GM19025 (cell line): ENCODE measurements around the gene OR4D1.

Experiments used
- ATAC-seq: cut with Tn5 transposase; IDR thresholded peaks from one replicate; pipeline ENCODE4 v1.9.1; 2021; ENCODE audit warnings: mild to moderate bottlenecking, low read depth, moderate library complexity; ENCODE audit not compliant: unreplicated experiment

The OR4D1 gene

GRCh38 chr17:58191241-58191896, 43.2 kb downstream of the OR4D1 start:
- ATAC-seq: no peak

DNA sequence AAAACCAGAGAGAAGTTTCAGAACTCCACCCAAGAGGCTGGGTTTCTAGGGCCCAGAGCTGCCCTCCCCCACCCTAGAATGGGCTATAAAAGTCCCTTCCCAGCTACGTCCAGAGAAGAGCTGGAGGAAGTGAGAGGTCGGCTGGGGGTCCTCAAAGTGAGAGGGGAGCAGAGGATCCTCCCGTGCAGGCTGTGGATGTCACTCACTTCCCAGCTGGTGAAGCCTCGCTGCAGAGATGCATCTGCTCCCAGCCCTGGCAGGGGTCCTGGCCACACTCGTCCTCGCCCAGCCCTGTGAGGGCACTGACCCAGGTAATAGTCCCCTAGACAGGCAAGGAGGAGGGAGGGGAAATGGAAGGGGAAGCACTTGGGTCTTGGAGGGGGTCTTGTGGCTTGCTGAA, 44.4 kb downstream of the OR4D1 start, which contains the start of gene EPX:
Gene EPX (plus strand): TSS at position 115 of the 400 bp plus-strand sequence. CDS start 121 bp downstream, at position 236.
- ATAC-seq: no peak

DNA sequence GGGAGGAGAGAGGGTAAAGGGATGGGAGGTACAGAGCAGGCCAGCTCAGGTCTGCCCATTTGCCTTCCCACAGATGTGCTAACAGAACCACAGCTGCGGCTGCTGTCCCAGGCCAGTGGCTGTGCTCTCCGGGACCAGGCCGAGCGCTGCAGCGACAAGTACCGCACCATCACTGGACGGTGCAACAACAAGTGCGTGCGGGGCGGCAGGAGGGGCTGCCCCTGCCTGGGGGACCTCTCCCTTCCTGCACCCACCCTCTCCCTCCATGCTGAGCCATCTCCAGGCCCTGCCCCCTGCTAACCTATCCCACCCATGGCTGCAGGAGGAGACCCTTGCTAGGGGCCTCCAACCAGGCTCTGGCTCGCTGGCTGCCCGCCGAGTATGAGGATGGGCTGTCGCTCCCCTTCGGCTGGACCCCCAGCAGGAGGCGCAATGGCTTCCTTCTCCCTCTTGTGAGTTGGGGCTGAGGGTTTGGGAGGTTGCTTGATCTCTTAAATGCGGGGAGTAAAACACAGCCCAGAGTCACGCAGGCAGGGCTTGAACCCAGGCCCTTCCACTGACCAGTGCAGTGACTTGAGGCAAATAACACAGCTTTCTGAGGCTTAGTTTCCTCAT, 45.6 kb downstream of the OR4D1 start:
- no peak for ATAC-seq

DNA sequence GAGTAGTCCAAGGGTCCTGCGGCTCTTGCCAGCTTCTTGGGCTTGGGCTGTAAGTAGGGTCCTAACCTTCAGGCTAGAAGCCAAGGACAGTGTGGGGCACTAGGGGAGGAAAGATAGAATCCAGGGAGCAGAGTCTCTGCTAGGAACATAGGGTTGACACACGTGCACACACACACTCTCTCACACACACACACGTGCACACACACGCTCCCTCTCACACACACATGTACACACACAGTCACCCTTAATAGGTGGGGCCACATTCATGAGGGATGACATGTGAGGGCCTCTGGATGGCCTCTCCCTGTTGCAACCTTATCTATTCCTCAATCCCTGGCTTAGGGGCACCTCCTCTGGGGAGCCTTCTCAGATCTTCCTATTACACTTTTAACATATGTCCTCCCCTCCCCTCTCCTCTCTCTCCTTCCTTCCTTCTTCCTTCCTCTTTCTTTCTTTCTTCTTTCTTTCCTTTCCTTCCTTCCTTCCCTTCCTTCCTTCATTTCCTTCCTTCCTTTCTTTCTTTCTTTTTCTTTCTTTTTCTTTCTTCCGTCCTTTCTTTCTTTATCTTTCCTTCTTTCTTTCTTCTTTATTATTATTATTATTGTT, 47.4 kb downstream of the OR4D1 start:
- no peak for ATAC-seq

DNA sequence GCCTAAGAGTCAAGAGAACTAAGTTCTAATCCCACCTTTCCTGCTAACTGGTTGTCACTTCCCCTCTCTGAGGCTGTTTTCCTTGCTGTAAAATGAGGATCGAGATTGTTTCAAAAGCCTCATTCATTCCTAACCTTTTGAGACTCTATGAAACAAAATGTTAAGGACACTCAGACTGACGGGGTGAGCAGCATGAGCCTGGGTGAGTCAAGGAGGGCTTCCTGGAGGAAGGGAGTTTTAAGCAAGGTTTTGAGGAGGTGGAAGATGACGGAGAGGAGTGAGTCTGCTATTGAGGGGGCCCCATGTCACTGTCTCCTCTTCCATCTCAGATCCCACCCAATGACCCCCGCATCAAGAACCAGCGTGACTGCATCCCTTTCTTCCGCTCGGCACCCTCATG, 48.4 kb downstream of the OR4D1 start:
- no peak for ATAC-seq

DNA sequence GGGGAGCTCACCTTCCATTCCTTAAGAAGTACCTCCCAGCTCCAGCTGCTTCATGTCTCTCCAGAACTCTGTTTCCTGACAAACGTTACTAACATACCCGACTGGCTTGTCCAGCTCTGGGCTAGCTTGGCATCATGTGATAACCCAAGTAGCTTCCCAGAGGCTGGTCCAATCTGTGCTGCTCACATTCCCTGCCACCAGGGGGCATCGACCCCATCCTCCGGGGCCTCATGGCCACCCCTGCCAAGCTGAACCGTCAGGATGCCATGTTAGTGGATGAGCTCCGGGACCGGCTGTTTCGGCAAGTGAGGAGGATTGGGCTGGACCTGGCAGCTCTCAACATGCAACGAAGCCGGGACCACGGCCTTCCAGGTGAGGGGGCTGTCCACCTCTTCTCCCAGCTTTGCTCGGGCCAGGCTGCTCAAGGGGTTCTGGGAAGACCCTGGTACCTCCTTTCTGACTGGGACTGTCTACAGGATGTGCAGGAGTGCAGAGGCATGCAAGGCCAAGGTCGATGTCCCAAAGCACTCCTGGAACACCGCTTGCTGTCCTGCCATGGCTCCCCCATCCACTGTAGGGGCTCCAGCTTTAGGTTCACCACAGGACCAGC, 51.9 kb downstream of the OR4D1 start:
- ATAC-seq: no peak

DNA sequence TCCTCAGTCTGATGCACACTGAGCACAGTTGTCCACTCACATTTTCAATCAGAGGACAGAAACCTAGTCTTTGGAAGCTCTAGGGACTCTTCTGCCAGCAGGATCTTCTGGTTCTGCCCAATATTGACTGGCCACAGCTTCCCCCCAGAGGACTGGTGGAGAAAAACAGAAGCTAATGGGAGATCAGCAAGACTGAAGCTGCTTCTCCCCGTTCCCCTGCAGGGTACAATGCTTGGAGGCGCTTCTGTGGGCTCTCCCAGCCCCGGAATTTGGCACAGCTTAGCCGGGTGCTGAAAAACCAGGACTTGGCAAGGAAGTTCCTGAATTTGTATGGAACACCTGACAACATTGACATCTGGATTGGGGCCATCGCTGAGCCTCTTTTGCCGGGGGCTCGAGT, 54.7 kb downstream of the OR4D1 start:
- no peak for ATAC-seq

DNA sequence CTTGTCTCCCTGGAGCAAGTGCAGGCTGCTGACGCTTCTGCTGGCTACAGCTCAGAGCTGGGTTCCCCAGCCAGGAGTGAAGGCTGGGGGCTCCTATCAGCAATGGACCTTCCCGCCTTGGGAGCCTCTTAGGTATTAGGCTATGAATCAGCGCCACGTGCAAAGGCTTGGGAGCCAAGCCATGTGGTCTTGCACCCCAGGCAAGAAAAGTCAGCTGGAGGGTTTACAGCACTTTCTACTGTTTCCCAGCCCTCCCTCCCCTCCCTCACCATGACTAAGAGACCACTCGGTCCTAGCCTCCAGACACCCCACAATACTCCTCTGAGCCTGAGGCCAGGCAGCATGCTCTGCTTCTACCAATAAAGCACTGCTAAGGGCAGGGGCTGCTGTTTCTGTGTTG, 56.6 kb downstream of the OR4D1 start:
- no peak for ATAC-seq

GRCh38 chr17:58205936-58206335, 57.8 kb downstream of the OR4D1 start:
- no peak for ATAC-seq

GRCh38 chr17:58207451-58207850, 59.3 kb downstream of the OR4D1 start:
- ATAC-seq: no peak

- no peak for ATAC-seq
These were observed 60.2 kb downstream of the OR4D1 start for GRCh38 chr17:58208344-58208743.
